ENCODE data around the gene ZNF74.

DNA sequence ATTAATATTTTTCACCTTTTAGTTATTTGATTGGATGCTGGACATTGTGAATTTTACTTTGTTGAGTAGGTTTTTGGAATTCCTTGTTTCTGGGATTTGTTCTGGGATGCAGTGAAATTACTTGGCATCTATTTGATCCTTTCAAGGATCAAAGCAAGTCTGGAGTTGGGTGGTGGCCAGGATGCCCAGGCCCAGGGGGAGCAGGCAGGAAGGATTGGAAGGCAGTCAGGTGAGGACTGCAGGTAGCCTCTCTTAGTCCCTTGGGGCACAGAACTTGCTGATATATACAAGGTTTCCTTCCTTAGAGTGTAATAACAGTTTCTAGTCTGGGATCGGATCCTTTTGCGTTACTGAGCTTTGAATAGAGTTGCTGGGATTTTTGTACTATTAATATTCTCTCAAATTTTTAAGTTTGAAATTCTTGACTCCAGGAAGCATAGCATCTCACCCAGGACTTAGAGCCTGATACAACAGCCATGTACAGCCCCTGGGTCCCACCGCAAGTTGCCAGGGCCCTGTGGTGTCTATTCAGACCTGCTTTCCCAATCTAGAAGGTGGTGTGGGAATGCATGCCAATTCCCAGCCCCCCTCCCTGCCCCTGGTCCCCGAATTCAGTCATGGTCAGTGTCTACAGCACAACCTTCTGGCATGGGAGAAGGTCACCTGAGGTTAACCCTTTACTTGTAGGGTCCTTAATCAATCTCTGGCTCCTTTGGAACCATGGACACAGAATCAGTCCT is 6.1 kb downstream of the ZNF74 start:
- no peak for TF ChIP-seq POLR2A (IDR thresholded peaks at IDR 0.05)
- TF ChIP-seq, protein P1, sequence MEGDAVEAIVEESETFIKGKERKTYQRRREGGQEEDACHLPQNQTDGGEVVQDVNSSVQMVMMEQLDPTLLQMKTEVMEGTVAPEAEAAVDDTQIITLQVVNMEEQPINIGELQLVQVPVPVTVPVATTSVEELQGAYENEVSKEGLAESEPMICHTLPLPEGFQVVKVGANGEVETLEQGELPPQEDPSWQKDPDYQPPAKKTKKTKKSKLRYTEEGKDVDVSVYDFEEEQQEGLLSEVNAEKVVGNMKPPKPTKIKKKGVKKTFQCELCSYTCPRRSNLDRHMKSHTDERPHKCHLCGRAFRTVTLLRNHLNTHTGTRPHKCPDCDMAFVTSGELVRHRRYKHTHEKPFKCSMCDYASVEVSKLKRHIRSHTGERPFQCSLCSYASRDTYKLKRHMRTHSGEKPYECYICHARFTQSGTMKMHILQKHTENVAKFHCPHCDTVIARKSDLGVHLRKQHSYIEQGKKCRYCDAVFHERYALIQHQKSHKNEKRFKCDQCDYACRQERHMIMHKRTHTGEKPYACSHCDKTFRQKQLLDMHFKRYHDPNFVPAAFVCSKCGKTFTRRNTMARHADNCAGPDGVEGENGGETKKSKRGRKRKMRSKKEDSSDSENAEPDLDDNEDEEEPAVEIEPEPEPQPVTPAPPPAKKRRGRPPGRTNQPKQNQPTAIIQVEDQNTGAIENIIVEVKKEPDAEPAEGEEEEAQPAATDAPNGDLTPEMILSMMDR (IDR thresholded peaks at IDR 0.05), result no peak
